Neural cell (in vitro differentiated cells): ENCODE results near the gene ZIC1.

Source experiments
- EP300 ChIP-seq: fragments of 450-650 bp; conservative IDR thresholded peaks from 2 replicates; pipeline ENCODE4 v1.6.1; 2014; ENCODE audit warnings: antibody characterized with exemption, mild to moderate bottlenecking, moderate library complexity; ENCODE audit not compliant: poor library complexity, severe bottlenecking
- EZH2 ChIP-seq: fragments of 200-600, 300-800 bp; shearing (Covaris generic), sonication (generic); IDR thresholded peaks from 2 replicates; pipeline ENCODE4 v1.6.1; 2014; ENCODE audit warnings: antibody characterized with exemption, low read length, borderline replicate concordance, mild to moderate bottlenecking; ENCODE audit not compliant: insufficient read depth, poor library complexity, severe bottlenecking
- POLR2AphosphoS5 ChIP-seq: IDR thresholded peaks from 2 replicates; pipeline ENCODE4 v1.6.1; 2012
- SMC3 ChIP-seq: fragments of 450-650 bp; conservative IDR thresholded peaks from 2 replicates; pipeline ENCODE4 v1.6.1; 2014; ENCODE audit warnings: antibody characterized with exemption, mild to moderate bottlenecking, moderate library complexity; ENCODE audit not compliant: poor library complexity
- TF ChIP-seq, protein P1 (sequence below): fragments of 450-650 bp; IDR thresholded peaks from 2 replicates; pipeline ENCODE4 v1.5.1; 2014; ENCODE audit warnings: antibody characterized with exemption, mild to moderate bottlenecking, moderate library complexity; ENCODE audit not compliant: poor library complexity, severe bottlenecking
- TF ChIP-seq, protein P2 (sequence below): IDR thresholded peaks from 2 replicates; pipeline ENCODE4 v1.6.1; 2012; ENCODE audit warnings: borderline replicate concordance

DNA sequence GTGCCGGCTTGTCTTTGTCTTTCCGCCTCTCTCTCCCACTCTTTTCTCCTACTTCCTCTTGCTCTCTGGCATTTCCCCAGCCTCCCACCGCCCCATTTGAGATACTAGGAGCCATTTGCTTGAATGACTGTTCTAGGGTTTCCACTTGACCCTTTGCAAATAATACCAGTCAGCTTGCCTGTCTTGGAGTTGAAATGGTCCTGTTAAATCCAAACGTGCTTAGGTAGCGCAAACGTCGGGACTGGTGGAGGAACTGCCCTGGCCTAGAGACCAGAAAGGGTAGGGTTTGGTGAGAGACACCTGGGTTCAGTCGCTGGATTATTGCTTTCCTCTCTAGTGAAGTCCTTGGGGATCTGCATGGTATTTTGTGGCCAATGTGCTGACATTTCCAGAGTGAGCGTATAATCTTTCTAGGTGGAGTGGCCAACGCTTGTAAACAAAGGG lies 10.6 kb downstream of the ZIC1 start:
- TF ChIP-seq EP300 (no peak), POLR2AphosphoS5 (no peak), EZH2 (no peak), SMC3 (no peak)
- TF ChIP-seq, protein P1, sequence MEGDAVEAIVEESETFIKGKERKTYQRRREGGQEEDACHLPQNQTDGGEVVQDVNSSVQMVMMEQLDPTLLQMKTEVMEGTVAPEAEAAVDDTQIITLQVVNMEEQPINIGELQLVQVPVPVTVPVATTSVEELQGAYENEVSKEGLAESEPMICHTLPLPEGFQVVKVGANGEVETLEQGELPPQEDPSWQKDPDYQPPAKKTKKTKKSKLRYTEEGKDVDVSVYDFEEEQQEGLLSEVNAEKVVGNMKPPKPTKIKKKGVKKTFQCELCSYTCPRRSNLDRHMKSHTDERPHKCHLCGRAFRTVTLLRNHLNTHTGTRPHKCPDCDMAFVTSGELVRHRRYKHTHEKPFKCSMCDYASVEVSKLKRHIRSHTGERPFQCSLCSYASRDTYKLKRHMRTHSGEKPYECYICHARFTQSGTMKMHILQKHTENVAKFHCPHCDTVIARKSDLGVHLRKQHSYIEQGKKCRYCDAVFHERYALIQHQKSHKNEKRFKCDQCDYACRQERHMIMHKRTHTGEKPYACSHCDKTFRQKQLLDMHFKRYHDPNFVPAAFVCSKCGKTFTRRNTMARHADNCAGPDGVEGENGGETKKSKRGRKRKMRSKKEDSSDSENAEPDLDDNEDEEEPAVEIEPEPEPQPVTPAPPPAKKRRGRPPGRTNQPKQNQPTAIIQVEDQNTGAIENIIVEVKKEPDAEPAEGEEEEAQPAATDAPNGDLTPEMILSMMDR, result no peak
- TF ChIP-seq, protein P2, sequence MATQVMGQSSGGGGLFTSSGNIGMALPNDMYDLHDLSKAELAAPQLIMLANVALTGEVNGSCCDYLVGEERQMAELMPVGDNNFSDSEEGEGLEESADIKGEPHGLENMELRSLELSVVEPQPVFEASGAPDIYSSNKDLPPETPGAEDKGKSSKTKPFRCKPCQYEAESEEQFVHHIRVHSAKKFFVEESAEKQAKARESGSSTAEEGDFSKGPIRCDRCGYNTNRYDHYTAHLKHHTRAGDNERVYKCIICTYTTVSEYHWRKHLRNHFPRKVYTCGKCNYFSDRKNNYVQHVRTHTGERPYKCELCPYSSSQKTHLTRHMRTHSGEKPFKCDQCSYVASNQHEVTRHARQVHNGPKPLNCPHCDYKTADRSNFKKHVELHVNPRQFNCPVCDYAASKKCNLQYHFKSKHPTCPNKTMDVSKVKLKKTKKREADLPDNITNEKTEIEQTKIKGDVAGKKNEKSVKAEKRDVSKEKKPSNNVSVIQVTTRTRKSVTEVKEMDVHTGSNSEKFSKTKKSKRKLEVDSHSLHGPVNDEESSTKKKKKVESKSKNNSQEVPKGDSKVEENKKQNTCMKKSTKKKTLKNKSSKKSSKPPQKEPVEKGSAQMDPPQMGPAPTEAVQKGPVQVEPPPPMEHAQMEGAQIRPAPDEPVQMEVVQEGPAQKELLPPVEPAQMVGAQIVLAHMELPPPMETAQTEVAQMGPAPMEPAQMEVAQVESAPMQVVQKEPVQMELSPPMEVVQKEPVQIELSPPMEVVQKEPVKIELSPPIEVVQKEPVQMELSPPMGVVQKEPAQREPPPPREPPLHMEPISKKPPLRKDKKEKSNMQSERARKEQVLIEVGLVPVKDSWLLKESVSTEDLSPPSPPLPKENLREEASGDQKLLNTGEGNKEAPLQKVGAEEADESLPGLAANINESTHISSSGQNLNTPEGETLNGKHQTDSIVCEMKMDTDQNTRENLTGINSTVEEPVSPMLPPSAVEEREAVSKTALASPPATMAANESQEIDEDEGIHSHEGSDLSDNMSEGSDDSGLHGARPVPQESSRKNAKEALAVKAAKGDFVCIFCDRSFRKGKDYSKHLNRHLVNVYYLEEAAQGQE, result no peak
